NCI-H524 (cell line): ENCODE measurements around the gene SEC61A1.
A peak's percentile ranks its signal among the peaks of the same experiment; 100 is the strongest.

Source experiments
- DNase-seq, 2 experiments: peaks; one replicate each; lab custom pipeline; 2025; lab: John Stamatoyannopoulos, UW

Gene SEC61A1

GRCh38 chr3:128051837-128052594, at the start of gene SEC61A1:
Gene SEC61A1 (plus strand): TSS chr3:128052437. CDS start chr3:128052553, 116 bp downstream.
- DNase-seq = peak; percentile 91 to 96

- no peak for DNase-seq
These were observed 47.6 kb upstream of the SEC61A1 start for GRCh38 chr3:128004661-128005060.

GRCh38 chr3:128006061-128007032, 45.9 kb upstream of the SEC61A1 start:
- DNase-seq = no peak

DNA sequence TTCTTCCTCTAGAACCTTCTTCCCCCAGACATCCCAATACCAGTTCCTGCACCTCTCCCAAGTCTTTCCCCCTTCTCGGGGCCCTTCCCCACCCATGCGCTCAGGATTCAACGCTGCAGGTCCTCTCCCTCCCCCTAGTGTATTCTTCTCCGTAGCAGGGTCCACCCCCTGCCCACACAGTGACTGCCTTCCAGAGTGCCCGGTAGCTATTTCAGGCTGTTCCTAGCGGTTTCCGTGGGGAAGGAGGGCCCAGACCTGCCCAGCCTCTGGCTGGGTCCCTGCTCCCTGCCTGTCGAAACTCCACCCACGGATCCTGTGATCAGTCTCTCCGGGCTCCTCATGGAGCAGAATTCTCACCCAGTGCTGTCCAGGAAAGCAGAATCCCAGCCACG, 45.2 kb upstream of the SEC61A1 start:
- DNase-seq = no peak

DNA sequence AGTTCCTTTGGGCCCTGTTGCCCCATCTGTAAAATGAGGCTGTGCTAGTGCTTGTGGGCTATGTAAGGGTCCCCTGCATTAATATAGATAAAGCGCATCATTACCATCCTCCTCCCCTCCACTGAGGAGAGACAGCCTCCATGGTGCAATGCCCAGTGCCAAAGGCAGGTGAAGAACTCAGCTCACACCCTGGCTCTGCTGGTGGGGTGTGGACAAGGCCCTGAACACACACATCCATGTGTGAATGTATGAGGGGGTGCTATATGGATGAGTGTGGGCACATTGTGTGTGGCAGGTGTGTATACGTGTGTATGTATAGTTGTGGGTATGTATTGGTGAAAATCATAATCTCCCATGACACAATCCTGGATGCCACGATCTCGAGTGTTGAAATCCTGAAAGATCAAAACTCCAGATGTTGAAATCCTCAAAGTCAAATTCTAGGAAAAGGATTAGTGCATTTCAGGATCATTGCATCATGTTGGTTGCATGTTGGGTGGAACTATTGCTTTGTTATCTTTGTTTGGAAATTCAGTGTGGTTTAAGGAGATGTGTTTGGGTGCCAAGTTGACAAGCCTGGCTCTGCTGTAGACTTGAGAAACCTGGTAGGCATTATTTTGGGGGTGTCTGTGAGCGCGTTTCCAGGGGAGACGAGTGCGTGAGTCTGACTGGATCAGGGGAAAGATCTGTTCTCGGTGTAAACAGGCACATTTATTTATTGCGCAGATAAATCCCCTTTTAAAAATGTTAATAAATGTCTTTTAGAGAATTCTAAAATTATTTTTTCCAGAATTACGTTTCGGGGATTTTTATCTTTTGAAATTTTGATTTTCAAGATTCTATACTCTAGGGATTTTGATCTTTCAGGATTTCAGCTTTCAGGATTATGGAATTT, 42.0 kb upstream of the SEC61A1 start:
- DNase-seq = no peak

GRCh38 chr3:128011140-128011539, 41.1 kb upstream of the SEC61A1 start:
- peak; percentile 92 to 95 for DNase-seq

GRCh38 chr3:128012050-128012449, 40.2 kb upstream of the SEC61A1 start:
- DNase-seq = no peak

- DNase-seq = no peak
These were observed 37.7 kb upstream of the SEC61A1 start for GRCh38 chr3:128014548-128014947.

- DNase-seq = no peak
These were observed 35.7 kb upstream of the SEC61A1 start for GRCh38 chr3:128016502-128016901.

GRCh38 chr3:128021768-128022372, 30.4 kb upstream of the SEC61A1 start:
- no peak for DNase-seq

DNA sequence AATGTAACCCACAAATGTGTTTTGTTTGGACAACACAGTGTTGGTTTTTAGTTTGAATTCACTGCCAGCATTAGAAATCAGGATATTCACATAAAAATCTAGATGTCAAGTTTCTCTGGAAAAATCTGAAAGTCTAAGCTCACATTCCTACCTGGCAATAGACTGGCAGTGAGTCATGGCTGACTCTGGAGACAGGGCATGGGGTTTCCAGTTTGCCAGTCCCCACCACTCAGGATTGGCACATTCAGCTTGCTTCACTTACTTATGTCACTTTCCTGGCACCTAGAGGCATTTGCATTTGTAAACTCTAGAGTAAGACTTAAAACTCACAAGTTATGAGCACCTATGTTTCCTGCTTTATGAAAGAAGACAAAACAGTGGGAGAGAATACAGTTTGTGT, 19.1 kb upstream of the SEC61A1 start:
- DNase-seq = no peak

- no peak for DNase-seq
These were observed 16.1 kb upstream of the SEC61A1 start for GRCh38 chr3:128036119-128036518.

- no peak for DNase-seq
These were observed 12.2 kb upstream of the SEC61A1 start for GRCh38 chr3:128040041-128040440.

DNA sequence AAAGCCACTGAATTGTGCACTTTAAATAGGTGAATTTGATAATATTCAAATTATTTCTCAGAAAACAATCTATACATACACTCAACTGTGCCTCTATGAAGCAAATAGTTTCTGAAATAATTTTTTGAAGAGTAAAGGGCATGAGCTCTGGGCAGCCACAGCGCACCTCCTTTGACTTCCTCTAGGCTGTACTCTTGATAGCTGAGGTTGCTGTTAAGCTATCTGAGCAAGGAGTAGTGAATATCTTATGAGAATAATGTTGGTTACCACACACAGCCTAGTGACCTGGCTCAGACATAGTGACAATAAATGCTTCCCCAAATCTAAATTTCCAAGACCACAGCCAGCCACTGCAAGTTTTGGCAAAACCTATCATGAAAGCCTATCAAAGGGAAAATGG, 11.6 kb upstream of the SEC61A1 start:
- DNase-seq = no peak

DNA sequence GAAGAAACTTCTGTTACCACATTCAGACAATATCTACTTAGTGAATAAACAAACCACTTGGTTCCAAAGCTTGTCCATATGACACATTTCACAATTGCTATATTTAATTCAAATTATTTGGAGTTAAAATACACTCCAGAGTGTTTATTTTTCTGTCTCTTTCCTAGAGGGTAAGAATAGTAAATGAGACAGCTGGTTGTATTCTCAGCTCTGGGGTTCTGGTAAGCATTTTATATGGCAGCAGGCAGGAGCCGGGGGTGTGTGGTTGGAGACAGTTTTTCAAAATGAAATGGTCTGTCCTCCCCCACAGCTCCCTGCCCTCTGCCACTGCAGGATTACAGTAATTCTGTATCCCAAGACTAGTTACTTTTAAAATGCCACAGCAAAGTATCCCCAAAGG, 10.9 kb upstream of the SEC61A1 start:
- DNase-seq = no peak

GRCh38 chr3:128050597-128050996, 1.6 kb upstream of the SEC61A1 start:
- DNase-seq = no peak

GRCh38 chr3:128051459-128051836, 789 bp upstream of the SEC61A1 start:
- DNase-seq = no peak

DNA sequence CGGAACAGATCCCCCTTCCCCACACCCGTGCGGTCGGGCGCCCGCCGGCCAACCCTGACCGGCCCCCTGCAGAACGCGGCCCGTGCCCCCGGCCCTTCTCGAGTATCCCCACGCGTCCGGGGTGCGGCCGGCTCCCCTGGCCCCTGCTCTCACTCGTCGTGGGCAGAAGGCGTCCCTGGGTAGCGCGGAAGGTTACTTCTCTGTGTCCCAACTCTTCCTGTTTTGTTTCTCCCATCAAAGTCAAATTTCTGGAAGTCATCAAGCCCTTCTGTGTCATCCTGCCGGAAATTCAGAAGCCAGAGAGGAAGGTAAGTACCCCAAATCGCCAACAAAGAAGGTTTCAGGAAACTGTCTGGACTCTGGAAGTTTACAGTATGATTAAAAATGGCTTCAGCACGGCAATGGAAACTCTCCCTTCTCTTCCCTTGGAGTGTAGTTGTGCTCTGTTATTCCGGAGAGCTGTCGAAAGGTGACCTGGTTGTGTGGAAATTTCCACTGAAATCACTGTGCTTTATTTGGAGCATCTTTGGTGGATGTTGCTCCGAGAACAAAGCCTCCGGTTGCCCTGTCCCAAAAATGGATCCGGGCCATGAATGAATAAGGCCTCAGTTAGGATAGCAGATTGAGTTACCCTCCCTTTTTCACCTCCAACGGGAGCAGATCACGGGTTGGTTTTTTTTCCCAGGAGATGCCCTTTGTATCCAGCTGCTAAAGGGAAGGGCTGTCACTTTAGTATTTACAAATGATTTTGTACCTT, 536 bp downstream of the SEC61A1 start:
- DNase-seq = no peak

GRCh38 chr3:128053614-128054013, 1.4 kb downstream of the SEC61A1 start:
- no peak for DNase-seq

GRCh38 chr3:128054367-128054766, 2.1 kb downstream of the SEC61A1 start:
- no peak for DNase-seq

DNA sequence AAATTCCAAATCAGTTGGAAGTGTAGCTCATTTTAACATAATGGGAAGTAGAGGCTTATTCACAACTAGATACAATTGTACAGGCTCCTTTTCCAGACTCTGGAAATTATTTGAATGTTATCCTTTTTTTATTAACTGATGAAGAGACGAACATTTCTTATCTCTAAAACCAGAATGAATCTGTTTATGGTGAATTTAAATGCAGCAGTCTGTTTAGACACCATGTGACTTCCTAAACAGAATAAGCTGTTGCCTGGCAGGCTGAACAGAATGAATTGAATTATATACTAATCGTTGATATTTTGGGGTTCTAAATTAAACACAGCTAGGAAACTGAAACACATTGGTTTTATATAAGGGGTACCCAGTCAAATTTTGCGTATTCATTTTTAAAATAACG, 4.0 kb downstream of the SEC61A1 start:
- DNase-seq = no peak
